ENCODE measurements around the gene SEL1L. TPM values are rescaled to one million over a fixed set of nuclear protein-coding genes. Genes with fewer than 3 reads are reported as not detected.

SEL1L gene
- total RNA-seq, 1 experiment from 2014 or later = 53.7 TPM

- H3K9me3 ChIP-seq (ENCODE audit: control insufficient read depth, insufficient read depth, low read depth, low read length) = no peaks in the 10 kb centered on the region
- BruUV-seq (replicated peaks) = no TSS peak
- no peaks in the 10 kb centered on the region for H3K27me3 ChIP-seq (ENCODE audit: control insufficient read depth, insufficient read depth, low read length)
- no peak overlapping the region for H3K4me3 ChIP-seq (ENCODE audit: low read depth in 2 of 2, low read length in 2 of 2)
- peaks cover 4% of the 10 kb centered on the region for H3K36me3 ChIP-seq (ENCODE audit: control insufficient read depth, insufficient read depth, low read length)
- H3K4me1 ChIP-seq (ENCODE audit: control insufficient read depth, insufficient read depth, low read length) = peaks cover 5% of the 10 kb centered on the region; the same call in 1 of the 2 replicates
- peak overlapping the region; percentile 46; the same call in 1 of the 2 replicates for H3K27ac ChIP-seq (ENCODE audit: low read length)
- ATAC-seq (no peak), DNase-seq (ENCODE audit: low read depth, low spot score) (no peak)
- TF ChIP-seq SIN3A (IDR thresholded peaks at IDR 0.05; ENCODE audit: borderline replicate concordance, insufficient read depth, low read depth, low read length) (no peak), REST (IDR thresholded peaks at IDR 0.05; ENCODE audit: insufficient read depth in 1 of 2, low read depth in 2 of 2, low read length in 1 of 2) (no peak), CTCF (IDR thresholded peaks at IDR 0.05) (no peak), TCF7L2 (IDR thresholded peaks at IDR 0.05; ENCODE audit: low read depth, low read length) (no peak), POLR2AphosphoS5 (IDR thresholded peaks at IDR 0.05; ENCODE audit: low read depth, low read length) (no peak)
- CTCF ChIA-PET = no interaction called here
- intact Hi-C loops (cut with micrococcal nuclease; ENCODE audit: unreplicated experiment) = no loop called here
- in situ Hi-C loops (cut with HindIII; ENCODE audit: low pct_unique_long_range_greater_than_20kb, low sequenced_read_pairs) = no loop called here
- POLR2A ChIA-PET = no interaction called here
Measured at GRCh38 chr14:81529391-81529790, 4.3 kb downstream of the SEL1L start.

GRCh38 chr14:81525129-81525528 lies 8.5 kb downstream of the SEL1L start:
- BruUV-seq (replicated peaks) = no TSS peak
- ATAC-seq = no peak
- TF ChIP-seq REST (IDR thresholded peaks at IDR 0.05; ENCODE audit: insufficient read depth in 1 of 2, low read depth in 2 of 2, low read length in 1 of 2) (no peak), CTCF (IDR thresholded peaks at IDR 0.05) (no peak), POLR2AphosphoS5 (IDR thresholded peaks at IDR 0.05; ENCODE audit: low read depth, low read length) (no peak), TCF7L2 (IDR thresholded peaks at IDR 0.05; ENCODE audit: low read depth, low read length) (no peak), SIN3A (IDR thresholded peaks at IDR 0.05; ENCODE audit: borderline replicate concordance, insufficient read depth, low read depth, low read length) (no peak)
- ChIA-PET POLR2A (no interaction called here), CTCF (no interaction called here)
- Histone ChIP-seq H3K36me3 (ENCODE audit: control insufficient read depth, insufficient read depth, low read length) (no peaks in the 10 kb centered on the region; the same call in 1 of the 2 replicates), H3K9me3 (ENCODE audit: control insufficient read depth, insufficient read depth, low read depth, low read length) (no peaks in the 10 kb centered on the region), H3K27me3 (ENCODE audit: control insufficient read depth, insufficient read depth, low read length) (no peaks in the 10 kb centered on the region), H3K27ac (ENCODE audit: low read length) (no peak overlapping the region), H3K4me1 (ENCODE audit: control insufficient read depth, insufficient read depth, low read length) (no peaks in the 10 kb centered on the region; the same call in 1 of the 2 replicates), H3K4me3 (ENCODE audit: low read depth in 2 of 2, low read length in 2 of 2) (no peak overlapping the region)
- DNase-seq (ENCODE audit: low read depth, low spot score) = no peak
- intact Hi-C loops (cut with micrococcal nuclease; ENCODE audit: unreplicated experiment) (no loop called here), in situ Hi-C loops (cut with HindIII; ENCODE audit: low pct_unique_long_range_greater_than_20kb, low sequenced_read_pairs) (no loop called here)

All from Panc1 (cell line).